ENCODE measurements around the gene FGD4.

FGD4 gene

DNA sequence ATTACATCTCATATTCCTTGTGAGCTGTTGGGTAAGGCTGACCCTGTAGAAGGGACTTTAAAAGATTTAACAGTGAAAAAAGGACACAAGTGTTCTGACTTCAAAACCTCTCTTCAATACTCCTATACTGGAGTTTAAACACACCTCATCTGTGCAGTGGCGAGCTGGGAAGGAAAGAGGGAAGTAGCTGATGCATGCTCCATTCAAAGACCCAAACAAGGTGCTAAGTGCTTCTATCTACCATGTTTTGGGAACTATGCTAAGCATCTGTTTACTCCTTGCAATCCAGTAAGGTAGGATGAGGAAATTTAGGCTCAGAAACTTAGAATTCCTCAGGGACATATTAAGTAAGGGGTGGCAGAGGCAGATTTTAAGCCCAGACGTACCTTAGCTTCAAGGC is 263.3 kb downstream of the FGD4 start:
- no CpG with 5 or more reads among the region's 2 CpGs for WGBS, 2 donors (ENCODE audit: extremely low coverage in 2 of 2, insufficient read length in 2 of 2, insufficient replicate concordance in 1 of 2)
- no peak overlapping the region for H2BK120ac ChIP-seq (ENCODE audit: low read depth, low read length)

DNA sequence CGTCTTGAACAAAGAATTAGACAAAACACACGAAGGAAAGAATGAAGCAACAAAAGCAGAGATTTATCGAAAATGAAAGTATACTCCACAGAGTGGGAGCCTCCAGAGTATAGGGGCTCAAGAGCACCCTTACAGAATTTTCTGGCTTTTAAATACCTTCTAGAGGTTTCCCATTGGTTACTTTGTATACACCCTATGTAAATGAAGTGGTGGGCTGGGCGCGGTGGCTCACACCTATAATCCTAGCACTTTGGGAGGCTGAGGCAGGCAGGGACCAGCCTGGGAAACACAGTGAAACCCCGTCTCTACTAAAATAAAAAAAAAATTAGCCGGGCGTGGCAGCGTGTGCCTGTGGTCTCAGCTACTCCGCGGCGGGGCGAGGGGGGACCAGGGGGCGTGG is 266.7 kb downstream of the FGD4 start:
- H3K23ac ChIP-seq (ENCODE audit: low read depth, low read length, poor library complexity) = no peak overlapping the region
- no peak overlapping the region for H3K4ac ChIP-seq (ENCODE audit: low read length)

More for the DNA sequence above, 263.3 kb downstream of the FGD4 start:
- no peaks in the 10 kb centered on the region for H3K36me3 ChIP-seq (replicated peaks in 1 of 2; ENCODE audit: control insufficient read depth in 2 of 2, insufficient read depth in 2 of 2, low read length in 2 of 2)
- H3K9me3 ChIP-seq (replicated peaks in 1 of 2; ENCODE audit: control insufficient read depth in 2 of 2, insufficient read depth in 1 of 2, low read depth in 1 of 2, low read length in 2 of 2) = no peaks in the 10 kb centered on the region
- H3K27me3 ChIP-seq (ENCODE audit: control insufficient read depth in 3 of 3, insufficient read depth in 3 of 3, low read depth in 1 of 3, low read length in 3 of 3) = no peaks in the 10 kb centered on the region
- H2BK5ac ChIP-seq (ENCODE audit: low read length) = no peak overlapping the region
- no peak overlapping the region for H3K4me3 ChIP-seq (ENCODE audit: low read length in 2 of 2)
- no peak overlapping the region for H2AFZ ChIP-seq (ENCODE audit: low read length)
- DNase-seq (ENCODE audit: low spot score) = no peak
- no peak overlapping the region for H3K27ac ChIP-seq (replicated peaks; ENCODE audit: low read length)
- no peak overlapping the region for H4K8ac ChIP-seq (ENCODE audit: low read depth, low read length)
- H3K9ac ChIP-seq (ENCODE audit: low read depth, low read length, poor library complexity) = no peak overlapping the region
- no peak overlapping the region for H3K14ac ChIP-seq (ENCODE audit: low read length)
- no peak overlapping the region for H3K4me2 ChIP-seq (ENCODE audit: insufficient read depth, low read length, poor library complexity, severe bottlenecking)
- no peak overlapping the region for H2BK15ac ChIP-seq (ENCODE audit: low read length)
- H4K91ac ChIP-seq (ENCODE audit: low read depth, low read length, poor library complexity) = no peak overlapping the region
- H3K4me1 ChIP-seq (ENCODE audit: control insufficient read depth in 2 of 2, insufficient read depth in 1 of 2, low read depth in 1 of 2, low read length in 2 of 2) = no peaks in the 10 kb centered on the region
- no peak overlapping the region for H2BK12ac ChIP-seq (ENCODE audit: low read length)
- H3K4ac ChIP-seq (ENCODE audit: low read length) = no peak overlapping the region
- no peak overlapping the region for H2AK5ac ChIP-seq (ENCODE audit: low read depth, low read length)
- no peaks in the 10 kb centered on the region for H3K79me1 ChIP-seq (ENCODE audit: low read depth, low read length)
- no peak overlapping the region for H3K23ac ChIP-seq (ENCODE audit: low read depth, low read length, poor library complexity)
- no peak overlapping the region for H3K18ac ChIP-seq (ENCODE audit: low read length)

DNA sequence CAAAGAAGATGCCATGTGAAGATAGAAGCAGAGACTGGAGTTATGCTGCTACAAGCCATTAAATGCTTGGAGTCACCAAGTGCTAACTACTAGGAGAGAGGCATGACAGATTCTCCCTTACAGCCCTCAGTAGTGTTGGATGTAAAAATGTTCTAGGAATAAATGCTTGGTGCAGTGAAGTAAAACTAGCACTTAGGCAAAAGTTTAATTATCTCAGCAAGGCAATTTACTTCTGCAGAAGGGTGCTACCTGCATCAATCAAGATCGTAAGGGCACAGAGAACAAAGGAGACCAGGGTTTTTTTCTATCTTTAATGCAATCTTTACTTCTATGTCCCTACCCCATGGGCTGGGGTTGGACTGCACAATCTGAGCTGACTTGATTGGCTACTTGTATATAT is 270.2 kb downstream of the FGD4 start:
- no CpG with 5 or more reads among the region's 1 CpG for WGBS, 2 donors (ENCODE audit: extremely low coverage in 2 of 2, insufficient read length in 2 of 2, insufficient replicate concordance in 1 of 2)
- H3K4me3 ChIP-seq (ENCODE audit: low read length in 2 of 2) = no peak overlapping the region
- H3K27me3 ChIP-seq (ENCODE audit: control insufficient read depth in 3 of 3, insufficient read depth in 3 of 3, low read depth in 1 of 3, low read length in 3 of 3) = no peaks in the 10 kb centered on the region
- H3K9me3 ChIP-seq (replicated peaks in 1 of 2; ENCODE audit: control insufficient read depth in 2 of 2, insufficient read depth in 1 of 2, low read depth in 1 of 2, low read length in 2 of 2) = no peaks in the 10 kb centered on the region
- H2BK15ac ChIP-seq (ENCODE audit: low read length) = no peak overlapping the region
- no peaks in the 10 kb centered on the region for H3K79me1 ChIP-seq (ENCODE audit: low read depth, low read length)
- no peak overlapping the region for H2AFZ ChIP-seq (ENCODE audit: low read length)
- H4K8ac ChIP-seq (ENCODE audit: low read depth, low read length) = no peak overlapping the region
- no peak overlapping the region for H3K4me2 ChIP-seq (ENCODE audit: insufficient read depth, low read length, poor library complexity, severe bottlenecking)
- no peak overlapping the region for H4K91ac ChIP-seq (ENCODE audit: low read depth, low read length, poor library complexity)
- H3K4me1 ChIP-seq (ENCODE audit: control insufficient read depth in 2 of 2, insufficient read depth in 1 of 2, low read depth in 1 of 2, low read length in 2 of 2) = no peaks in the 10 kb centered on the region
- no peak overlapping the region for H3K9ac ChIP-seq (ENCODE audit: low read depth, low read length, poor library complexity)
- H3K18ac ChIP-seq (ENCODE audit: low read length) = no peak overlapping the region
- no peak overlapping the region for H2AK5ac ChIP-seq (ENCODE audit: low read depth, low read length)
- no peaks in the 10 kb centered on the region for H3K36me3 ChIP-seq (replicated peaks in 1 of 2; ENCODE audit: control insufficient read depth in 2 of 2, insufficient read depth in 2 of 2, low read length in 2 of 2)
- H2BK120ac ChIP-seq (ENCODE audit: low read depth, low read length) = no peak overlapping the region
- H2BK5ac ChIP-seq (ENCODE audit: low read length) = no peak overlapping the region
- no peak overlapping the region for H3K14ac ChIP-seq (ENCODE audit: low read length)
- H3K27ac ChIP-seq (replicated peaks; ENCODE audit: low read length) = no peak overlapping the region
- no peak for DNase-seq (ENCODE audit: low spot score)
- no peak overlapping the region for H3K23ac ChIP-seq (ENCODE audit: low read depth, low read length, poor library complexity)
- no peak overlapping the region for H2BK12ac ChIP-seq (ENCODE audit: low read length)
- no peak overlapping the region for H3K4ac ChIP-seq (ENCODE audit: low read length)

More for the DNA sequence above, 266.7 kb downstream of the FGD4 start:
- Histone ChIP-seq H2AFZ (ENCODE audit: low read length) (no peak overlapping the region), H2BK5ac (ENCODE audit: low read length) (no peak overlapping the region), H3K9ac (ENCODE audit: low read depth, low read length, poor library complexity) (no peak overlapping the region), H3K18ac (ENCODE audit: low read length) (no peak overlapping the region), H2BK12ac (ENCODE audit: low read length) (no peak overlapping the region), H4K8ac (ENCODE audit: low read depth, low read length) (no peak overlapping the region), H3K4me3 (ENCODE audit: low read length in 2 of 2) (no peak overlapping the region), H2BK120ac (ENCODE audit: low read depth, low read length) (no peak overlapping the region), H3K4me1 (ENCODE audit: control insufficient read depth in 2 of 2, insufficient read depth in 1 of 2, low read depth in 1 of 2, low read length in 2 of 2) (no peaks in the 10 kb centered on the region), H4K91ac (ENCODE audit: low read depth, low read length, poor library complexity) (no peak overlapping the region), H2BK15ac (ENCODE audit: low read length) (no peak overlapping the region), H3K36me3 (replicated peaks in 1 of 2; ENCODE audit: control insufficient read depth in 2 of 2, insufficient read depth in 2 of 2, low read length in 2 of 2) (no peaks in the 10 kb centered on the region), H3K4me2 (ENCODE audit: insufficient read depth, low read length, poor library complexity, severe bottlenecking) (no peak overlapping the region), H3K27me3 (ENCODE audit: control insufficient read depth in 3 of 3, insufficient read depth in 3 of 3, low read depth in 1 of 3, low read length in 3 of 3) (no peaks in the 10 kb centered on the region), H3K14ac (ENCODE audit: low read length) (no peak overlapping the region), H2AK5ac (ENCODE audit: low read depth, low read length) (no peak overlapping the region), H3K27ac (replicated peaks; ENCODE audit: low read length) (no peak overlapping the region), H3K79me1 (ENCODE audit: low read depth, low read length) (no peaks in the 10 kb centered on the region), H3K9me3 (replicated peaks in 1 of 2; ENCODE audit: control insufficient read depth in 2 of 2, insufficient read depth in 1 of 2, low read depth in 1 of 2, low read length in 2 of 2) (no peaks in the 10 kb centered on the region)
- DNase-seq (ENCODE audit: low spot score) = no peak
- no CpG with 5 or more reads among the region's 14 CpGs for WGBS, 2 donors (ENCODE audit: extremely low coverage in 2 of 2, insufficient read length in 2 of 2, insufficient replicate concordance in 1 of 2)

DNA sequence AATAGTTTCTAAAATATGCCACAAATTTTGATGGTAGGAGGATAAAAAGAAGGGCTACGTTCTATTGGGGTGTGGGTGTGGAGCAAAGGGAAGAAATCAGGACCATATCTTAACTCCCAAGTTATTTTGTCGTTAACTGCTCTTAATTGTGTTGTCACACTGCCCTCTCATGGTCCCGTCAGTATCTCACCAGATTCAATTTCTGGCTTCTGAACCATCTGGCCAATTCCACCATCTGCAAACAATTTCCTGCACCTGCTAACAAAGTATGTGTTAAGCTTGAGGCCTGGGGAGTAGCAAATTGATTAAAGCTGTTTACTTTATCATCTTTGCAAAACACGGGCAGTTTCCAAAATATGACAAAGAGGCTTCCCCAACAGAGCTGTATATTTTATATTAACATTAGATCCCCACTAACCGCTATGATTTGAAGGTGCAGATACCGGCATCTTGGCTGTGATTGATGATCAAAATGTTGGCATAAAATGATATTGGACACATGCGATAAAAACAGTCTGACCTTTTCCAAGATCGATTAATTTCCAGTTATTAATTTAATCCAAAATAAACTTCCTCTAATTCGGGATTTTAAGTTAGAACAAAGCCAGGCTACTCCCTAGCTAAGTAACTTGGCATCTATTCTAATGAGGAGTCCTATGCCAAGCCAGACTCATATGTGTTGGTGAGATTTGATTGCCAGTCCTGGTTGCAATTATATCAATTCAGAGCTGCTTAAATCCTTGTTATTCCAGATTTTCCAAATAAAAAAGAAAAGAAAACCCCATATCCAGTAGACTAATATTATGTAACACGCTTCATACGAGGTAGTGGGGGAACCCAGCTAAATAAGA is 272.8 kb downstream of the FGD4 start:
- DNase-seq (ENCODE audit: low spot score) = peak; percentile 24
- no peak overlapping the region for H4K8ac ChIP-seq (ENCODE audit: low read depth, low read length)
- no peaks in the 10 kb centered on the region for H3K79me1 ChIP-seq (ENCODE audit: low read depth, low read length)

More for the DNA sequence above, 272.8 kb downstream of the FGD4 start:
- Histone ChIP-seq H3K18ac (ENCODE audit: low read length) (no peak overlapping the region), H3K9ac (ENCODE audit: low read depth, low read length, poor library complexity) (no peak overlapping the region), H3K4me3 (ENCODE audit: low read length in 2 of 2) (no peak overlapping the region), H3K9me3 (replicated peaks in 1 of 2; ENCODE audit: control insufficient read depth in 2 of 2, insufficient read depth in 1 of 2, low read depth in 1 of 2, low read length in 2 of 2) (no peaks in the 10 kb centered on the region), H3K36me3 (replicated peaks in 1 of 2; ENCODE audit: control insufficient read depth in 2 of 2, insufficient read depth in 2 of 2, low read length in 2 of 2) (no peaks in the 10 kb centered on the region), H3K14ac (ENCODE audit: low read length) (no peak overlapping the region), H3K4ac (ENCODE audit: low read length) (no peak overlapping the region), H2BK120ac (ENCODE audit: low read depth, low read length) (no peak overlapping the region), H3K27ac (replicated peaks; ENCODE audit: low read length) (no peak overlapping the region), H3K4me1 (ENCODE audit: control insufficient read depth in 2 of 2, insufficient read depth in 1 of 2, low read depth in 1 of 2, low read length in 2 of 2) (no peaks in the 10 kb centered on the region), H2BK12ac (ENCODE audit: low read length) (peak overlapping the region; percentile 73), H3K4me2 (ENCODE audit: insufficient read depth, low read length, poor library complexity, severe bottlenecking) (no peak overlapping the region), H2BK15ac (ENCODE audit: low read length) (no peak overlapping the region), H4K91ac (ENCODE audit: low read depth, low read length, poor library complexity) (no peak overlapping the region), H2BK5ac (ENCODE audit: low read length) (no peak overlapping the region), H2AK5ac (ENCODE audit: low read depth, low read length) (no peak overlapping the region), H2AFZ (ENCODE audit: low read length) (no peak overlapping the region), H3K23ac (ENCODE audit: low read depth, low read length, poor library complexity) (no peak overlapping the region), H3K27me3 (ENCODE audit: control insufficient read depth in 3 of 3, insufficient read depth in 3 of 3, low read depth in 1 of 3, low read length in 3 of 3) (no peaks in the 10 kb centered on the region)
- no CpG with 5 or more reads among the region's 11 CpGs for WGBS, 2 donors (ENCODE audit: extremely low coverage in 2 of 2, insufficient read length in 2 of 2, insufficient replicate concordance in 1 of 2)

All from neuronal stem cell (in vitro differentiated cells).